H1 (cell line): ENCODE measurements around the gene ZNF592. TPM values are rescaled to one million over a fixed set of nuclear protein-coding genes. Genes with fewer than 3 reads are reported as not detected.

ENCODE experiments used
- CTCF ChIA-PET: fragments of 300-600 bp; sonication (Branson Sonifier 250); formaldehyde crosslinking; loops from one replicate; lab custom pipeline; 2021; ENCODE audit not compliant: partially characterized antibody; lab: Charles Lee
- POLR2A ChIA-PET: fragments of 300-600 bp; sonication (Branson Sonifier 250); formaldehyde crosslinking; loops from one replicate; lab custom pipeline; 2021; ENCODE audit warnings: inconsistent platforms; ENCODE audit not compliant: partially characterized antibody; lab: Charles Lee
- DNase-seq, 2 experiments: peaks; one replicate each; pipeline versions ENCODE4 v3.0.0 to v3.0.0-alpha.2; 2010 to 2022; ENCODE audit warnings: low spot score in 2 of 2, low read depth in 1 of 2, mixed read lengths in 1 of 2
- FAIRE-seq: peaks from 2 replicates; lab custom pipeline; 2011; peaks lifted over from hg19 to GRCh38; lab: Jason Lieb, UNC
- H2AFZ ChIP-seq: 2 replicates; pipeline ENCODE4 v1.8.1; 2012; ENCODE audit warnings: low read length, inconsistent platforms
- H2AK5ac ChIP-seq: 2 replicates; pipeline ENCODE4 v1.6.1; 2013; ENCODE audit warnings: low read depth, low read length
- H2BK120ac ChIP-seq: replicated peaks from 2 replicates; pipeline ENCODE3; 2013; ENCODE audit warnings: low read depth, low read length, inconsistent platforms
- H2BK12ac ChIP-seq: 2 replicates; pipeline ENCODE4 v1.6.1; 2013; ENCODE audit warnings: low read depth, low read length
- H2BK15ac ChIP-seq: 2 replicates; pipeline ENCODE4 v1.6.1; 2013; ENCODE audit warnings: low read length
- H2BK20ac ChIP-seq: 2 replicates; pipeline ENCODE4 v1.6.1; 2013; ENCODE audit warnings: low read length
- H2BK5ac ChIP-seq: 2 replicates; pipeline ENCODE4 v1.6.1; 2013; ENCODE audit warnings: low read depth, low read length
- H3K14ac ChIP-seq: 2 replicates; pipeline ENCODE4 v1.6.1; 2013; ENCODE audit warnings: inconsistent platforms; ENCODE audit not compliant: insufficient read length
- H3K18ac ChIP-seq: 2 replicates; pipeline ENCODE4 v1.6.1; 2013; ENCODE audit warnings: low read length; ENCODE audit errors: extremely low read depth
- H3K23ac ChIP-seq: 2 replicates; pipeline ENCODE4 v1.6.1; 2013; ENCODE audit warnings: inconsistent platforms; ENCODE audit not compliant: insufficient read length
- H3K23me2 ChIP-seq: 2 replicates; pipeline ENCODE4 v1.6.1; 2013; ENCODE audit warnings: low read depth, low read length
- H3K27ac ChIP-seq: 2 replicates; pipeline ENCODE4 v1.6.1; 2011; ENCODE audit warnings: low read depth, low read length, inconsistent platforms
- H3K27me3 ChIP-seq, 4 experiments: replicated peaks in 1 of 4; 1 replicate in 1 of 4; 2 replicates in 3 of 4; pipeline versions ENCODE4 v1.6.1 to v1.8.1; 2011 to 2013; ENCODE audit warnings: low read length in 3 of 4, mild to moderate bottlenecking in 3 of 4, inconsistent platforms in 2 of 4, mixed read lengths in 2 of 4, moderate library complexity in 1 of 4; ENCODE audit not compliant: control insufficient read depth in 3 of 4, insufficient read depth in 3 of 4; ENCODE audit errors: extremely low read depth in 1 of 4
- H3K36me3 ChIP-seq, 4 experiments: 2 replicates each; pipeline versions ENCODE4 v1.6.1 to v1.8.1; 2011 to 2013; ENCODE audit warnings: mild to moderate bottlenecking in 4 of 4, low read length in 3 of 4, moderate library complexity in 2 of 4, control low read depth in 1 of 4, inconsistent platforms in 1 of 4; ENCODE audit not compliant: insufficient read depth in 4 of 4, control insufficient read depth in 2 of 4
- H3K4ac ChIP-seq: replicated peaks from 2 replicates; pipeline ENCODE3; 2013; ENCODE audit warnings: low read length, low read depth, mixed read lengths, inconsistent platforms; ENCODE audit not compliant: insufficient read length
- H3K4me1 ChIP-seq, 4 experiments: replicated peaks in 1 of 4; 1 replicate in 1 of 4; 2 replicates in 3 of 4; pipeline versions ENCODE4 v1.6.1 to v1.8.1; 2011 to 2013; ENCODE audit warnings: low read length in 3 of 4, inconsistent platforms in 2 of 4, mixed read lengths in 1 of 4; ENCODE audit not compliant: insufficient read depth in 4 of 4, control insufficient read depth in 3 of 4
- H3K4me2 ChIP-seq, 2 experiments: 2 replicates each; pipeline versions ENCODE4 v1.6.1 to v1.8.1; 2011 to 2013; ENCODE audit warnings: low read depth in 2 of 2, low read length in 2 of 2, control low read depth in 1 of 2, inconsistent platforms in 1 of 2, mild to moderate bottlenecking in 1 of 2; ENCODE audit not compliant: insufficient read depth in 1 of 2
- H3K4me3 ChIP-seq, 4 experiments: fragments of 200-600, 300-600 bp in 1 of 4; sonication (generic), shearing (Covaris generic), sonication (Bioruptor Twin) in 1 of 4; 2 replicates each; pipeline versions ENCODE4 v1.5.1 to v1.8.1; 2011 to 2016; ENCODE audit warnings: low read length in 4 of 4, low read depth in 3 of 4, control low read depth in 2 of 4, inconsistent platforms in 2 of 4, mild to moderate bottlenecking in 2 of 4, mixed read lengths in 1 of 4, moderate library complexity in 1 of 4; ENCODE audit not compliant: insufficient read depth in 2 of 4; ENCODE audit errors: extremely low read depth in 1 of 4
- H3K56ac ChIP-seq: replicated peaks from 2 replicates; pipeline ENCODE3; 2013; ENCODE audit warnings: low read depth, mild to moderate bottlenecking, mixed read lengths, low read length, inconsistent platforms; ENCODE audit not compliant: insufficient read length
- H3K79me1 ChIP-seq: 2 replicates; pipeline ENCODE4 v1.6.1; 2013; ENCODE audit warnings: low read depth, low read length, control low read depth
- H3K79me2 ChIP-seq, 2 experiments: 2 replicates each; pipeline versions ENCODE4 v1.6.1 to v1.8.1; 2012 to 2013; ENCODE audit warnings: low read length in 2 of 2, mild to moderate bottlenecking in 2 of 2, inconsistent platforms in 1 of 2; ENCODE audit not compliant: insufficient read depth in 2 of 2, control insufficient read depth in 1 of 2
- H3K9ac ChIP-seq, 4 experiments: replicated peaks in 1 of 4; 1 replicate in 1 of 4; 2 replicates in 3 of 4; pipeline versions ENCODE4 v1.6.1 to v1.8.1; 2011 to 2013; ENCODE audit warnings: low read depth in 3 of 4, low read length in 3 of 4, control low read depth in 2 of 4, mild to moderate bottlenecking in 2 of 4, moderate library complexity in 2 of 4, inconsistent platforms in 1 of 4; ENCODE audit errors: extremely low read depth in 1 of 4
- H3K9me3 ChIP-seq, 2 experiments: 2 replicates each; pipeline versions ENCODE4 v1.6.1 to v1.8.1; 2012 to 2013; ENCODE audit warnings: mild to moderate bottlenecking in 2 of 2, moderate library complexity in 2 of 2, control low read depth in 1 of 2, inconsistent platforms in 1 of 2, low read depth in 1 of 2, low read length in 1 of 2, mixed read lengths in 1 of 2; ENCODE audit not compliant: insufficient read depth in 2 of 2
- H4K20me1 ChIP-seq, 2 experiments: replicated peaks in 1 of 2; 2 replicates each; pipeline versions ENCODE3 to v1.8.1; 2011 to 2013; ENCODE audit warnings: inconsistent platforms in 2 of 2, low read length in 2 of 2, mild to moderate bottlenecking in 1 of 2; ENCODE audit not compliant: insufficient read depth in 2 of 2, control insufficient read depth in 1 of 2
- H4K5ac ChIP-seq: 2 replicates; pipeline ENCODE4 v1.6.1; 2013; ENCODE audit warnings: low read length, low read depth, mixed read lengths, inconsistent platforms; ENCODE audit not compliant: insufficient read length
- H4K8ac ChIP-seq: 2 replicates; pipeline ENCODE4 v1.8.0; 2013; ENCODE audit warnings: mild to moderate bottlenecking, moderate library complexity, low read length, inconsistent platforms; ENCODE audit not compliant: insufficient read depth; ENCODE audit errors: extremely low read depth
- H4K91ac ChIP-seq: replicated peaks from 2 replicates; pipeline ENCODE3; 2013; ENCODE audit warnings: low read length, mixed read lengths, inconsistent platforms; ENCODE audit not compliant: insufficient read length
- CREB1 ChIP-seq: IDR thresholded peaks from 2 replicates; pipeline ENCODE4 v1.6.1; 2012; ENCODE audit warnings: inconsistent platforms
- KDM5A ChIP-seq: fragments of 200-600 bp; IDR thresholded peaks from 2 replicates; pipeline ENCODE4 v1.7.1; 2012; ENCODE audit warnings: mild to moderate bottlenecking, low read length, inconsistent platforms, mixed read lengths
- POLR2A ChIP-seq, 2 experiments: IDR thresholded peaks; 1 replicate in 1 of 2; 2 replicates in 1 of 2; pipeline ENCODE4 v1.6.1; 2011; ENCODE audit warnings: low read depth in 2 of 2, low read length in 2 of 2, mild to moderate bottlenecking in 2 of 2; ENCODE audit errors: control extremely low read depth in 1 of 2
- SUZ12 ChIP-seq: fragments of 200-600 bp; sonication (generic); IDR thresholded peaks from 2 replicates; pipeline ENCODE4 v1.6.1; 2012; ENCODE audit warnings: mild to moderate bottlenecking, inconsistent platforms, low read length, moderate library complexity, mixed read lengths
- WGBS, 2 experiments: shearing (Covaris generic) in 1 of 2; methylation state at CpG; one replicate each; pipeline versions ENCODE4 v1.1.6 to v1.1.7; 2013 to 2015; ENCODE audit warnings: low lambda C conversion rate in 2 of 2, mixed read lengths in 2 of 2, inconsistent platforms in 1 of 2, low coverage in 1 of 2, missing lambda C conversion rate in 1 of 2; ENCODE audit not compliant: insufficient replicate concordance in 2 of 2, insufficient coverage in 1 of 2, insufficient read length in 1 of 2; ENCODE audit errors: extremely low coverage in 1 of 2, missing lambda C conversion rate in 1 of 2; 5-methylcytosine and 5-hydroxymethylcytosine counted together
- polyA plus RNA-seq, 7 experiments: library from polyadenylated mRNA; depleted of rRNA in 3 of 7; stranded (reverse) in 5 of 7; unstranded in 2 of 7; fragments of >200 nt in 5 of 7; fragments of 200-250 nt in 2 of 7; gene quantifications; 1 replicate in 5 of 7; 2 replicates in 1 of 7; 4 replicates in 1 of 7; pipeline versions ENCODE4 v1.2.1 to v1.2.3, GENCODE V29; 2011 to 2013; ENCODE audit warnings: missing spikeins in 2 of 7, mixed read lengths in 2 of 7
- total RNA-seq: library from RNA; stranded (reverse); fragmentation: NEBNext Ultra II Directional; extraction: Animal tissue kit (Norgen Biotek cat#: 25700); gene quantifications from 2 replicates; pipeline ENCODE4 v1.2.1, GENCODE V29; 2021

Gene ZNF592
- total and polyA plus RNA-seq, 2 of the 8 experiments (the other 6 are each of a cell fraction or from before 2014, with no cell fraction given) = 14.2 to 33.0 TPM

DNA sequence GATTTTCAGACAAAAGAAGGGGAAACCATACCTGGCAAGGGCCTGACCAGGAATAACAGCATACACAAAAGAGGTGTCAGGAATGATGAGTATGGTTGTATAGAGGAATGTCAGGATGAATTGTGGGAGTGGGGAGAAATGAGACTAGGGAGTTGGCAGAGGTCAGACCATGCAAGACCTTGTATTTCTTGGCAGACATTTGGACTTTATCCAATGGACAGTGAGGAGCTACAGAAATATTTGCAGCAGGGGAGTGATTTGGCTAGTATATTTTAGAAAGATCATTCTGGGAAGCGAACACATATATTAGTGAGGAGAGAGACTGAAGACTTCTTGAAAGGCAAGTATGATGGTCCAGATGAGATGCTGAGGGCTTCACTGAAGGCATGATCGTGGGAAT lies 43.4 kb downstream of the ZNF592 start:
- Histone ChIP-seq H3K4me2 (no peak overlapping the region), H4K91ac (no peak overlapping the region), H2BK5ac (no peak overlapping the region), H3K9me3 (no peaks in the 10 kb centered on the region), H3K4me3 (no peak overlapping the region), H3K79me1 (no peaks in the 10 kb centered on the region; the same call in none of the 2 replicates), H2AFZ (no peak overlapping the region), H2BK20ac (no peak overlapping the region), H4K8ac (no peak overlapping the region), H3K18ac (no peak overlapping the region), H2BK15ac (no peak overlapping the region), H3K14ac (no peak overlapping the region), H3K23me2 (no peaks in the 10 kb centered on the region), H3K4me1 (0 out of 7 replicates have a peak, but pooled peaks cover 0 to 2% (median 0%) of the 10 kb centered on the region in 4 experiments), H3K36me3 (peaks cover 0 to 15% (median 4%) of the 10 kb centered on the region in 4 experiments; a peak in 4 of 8 replicates), H4K20me1 (peaks cover 2% of the 10 kb centered on the region in 2 experiments), H3K79me2 (peaks cover 0 to 18% of the 10 kb centered on the region in 2 experiments; a peak in 2 of 4 replicates), H2BK12ac (no peak overlapping the region), H3K56ac (no peak overlapping the region), H2AK5ac (no peak overlapping the region), H3K27ac (no peak overlapping the region), H2BK120ac (no peak overlapping the region), H3K23ac (no peak overlapping the region), H3K27me3 (no peaks in the 10 kb centered on the region), H3K4ac (no peak overlapping the region), H4K5ac (no peak overlapping the region), H3K9ac (no peak overlapping the region)
- TF ChIP-seq KDM5A = no peak
- TF ChIP-seq CREB1 = no peak
- TF ChIP-seq POLR2A (IDR thresholded peaks at IDR 0.05; ENCODE audit: control extremely low read depth in 1 of 2, low read depth in 2 of 2, low read length in 2 of 2) = no peak
- TF ChIP-seq SUZ12 = no peak
- CTCF ChIA-PET = interaction anchor here (0.7 to 1.4 kb wide), 4 partner anchors 8 to 204 kb away, joined by 3 to 4 read pairs (median 4); no protein-coding TSS in a partner anchor
- FAIRE-seq (no peak), DNase-seq (no peak)
- 96% methylated on average over 2 of the region's 2 CpGs; no CpG with 5 or more reads in 1 of the 2 experiments for WGBS, 2 experiments
- POLR2A ChIA-PET = no interaction called here
